CD8-positive, alpha-beta memory T cell (primary cell): ENCODE results near the gene FAM149A. TPM values are rescaled to one million over a fixed set of nuclear protein-coding genes. Genes with fewer than 3 reads are reported as not detected.
A peak's percentile ranks its signal among the peaks of the same experiment; 100 is the strongest.

ENCODE experiments used
- CTCF ChIA-PET: fragments of 350-600 bp; sonication (Branson Sonifier 250); formaldehyde crosslinking; loops from one replicate; lab custom pipeline; 2021; ENCODE audit warnings: antibody characterized with exemption; lab: Charles Lee
- POLR2A ChIA-PET: fragments of 350-600 bp; sonication (Branson Sonifier 250); formaldehyde crosslinking; loops from one replicate; lab custom pipeline; 2021; ENCODE audit warnings: antibody characterized with exemption; lab: Charles Lee
- DNase-seq, 5 donors: peaks; one replicate each; pipeline versions ENCODE4 v3.0.0 to v3.0.0-alpha.2; 2020 to 2022; ENCODE audit warnings: mixed read lengths in 1 of 5
- H3K27ac ChIP-seq: one replicate; pipeline ENCODE4 v1.7.0; 2013; ENCODE audit warnings: low read depth, mild to moderate bottlenecking, low read length, moderate library complexity
- H3K27me3 ChIP-seq: 2 replicates; pipeline ENCODE4 v1.7.0; 2013; ENCODE audit warnings: low read length, mild to moderate bottlenecking; ENCODE audit not compliant: insufficient read depth, poor library complexity, severe bottlenecking
- H3K36me3 ChIP-seq: 2 replicates; pipeline ENCODE4 v1.7.0; 2013; ENCODE audit warnings: mild to moderate bottlenecking, low read length, moderate library complexity; ENCODE audit not compliant: insufficient read depth
- H3K4me1 ChIP-seq: 2 replicates; pipeline ENCODE4 v1.7.0; 2013; ENCODE audit warnings: mild to moderate bottlenecking, low read length, moderate library complexity; ENCODE audit not compliant: insufficient read depth
- H3K4me3 ChIP-seq: 2 replicates; pipeline ENCODE4 v1.7.0; 2013; ENCODE audit warnings: mild to moderate bottlenecking, low read length
- H3K9me3 ChIP-seq: 2 replicates; pipeline ENCODE4 v1.7.0; 2013; ENCODE audit warnings: mild to moderate bottlenecking, low read length
- H3K27ac Mint-ChIP-seq, 8 donors: one replicate each; pipeline ENCODE4 v1.8.0; 2020 to 2021; ENCODE audit warnings: mixed read lengths in 8 of 8, mild to moderate bottlenecking in 6 of 8, inconsistent platforms in 3 of 8, moderate library complexity in 3 of 8
- H3K27me3 Mint-ChIP-seq, 2 donors: one replicate each; pipeline ENCODE4 v1.8.0; 2020 to 2021; ENCODE audit warnings: mixed read lengths in 2 of 2, mild to moderate bottlenecking in 1 of 2, moderate library complexity in 1 of 2
- H3K36me3 Mint-ChIP-seq, 3 donors: one replicate each; pipeline ENCODE4 v1.8.0; 2020 to 2021; ENCODE audit warnings: mixed read lengths in 3 of 3, inconsistent platforms in 1 of 3, mild to moderate bottlenecking in 1 of 3
- H3K4me1 Mint-ChIP-seq, 3 donors: one replicate each; pipeline ENCODE4 v1.8.0; 2020 to 2021; ENCODE audit warnings: mixed read lengths in 3 of 3, inconsistent platforms in 1 of 3, mild to moderate bottlenecking in 1 of 3
- H3K4me3 Mint-ChIP-seq, 7 donors: one replicate each; pipeline ENCODE4 v1.8.0; 2020 to 2021; ENCODE audit warnings: mixed read lengths in 7 of 7, mild to moderate bottlenecking in 6 of 7, moderate library complexity in 4 of 7, inconsistent platforms in 2 of 7
- H3K9me3 Mint-ChIP-seq, 5 donors: one replicate each; pipeline ENCODE4 v1.8.0; 2020 to 2022; ENCODE audit warnings: mixed read lengths in 5 of 5, mild to moderate bottlenecking in 3 of 5, moderate library complexity in 2 of 5, inconsistent platforms in 1 of 5
- polyA plus RNA-seq: library from polyadenylated mRNA; unstranded; fragments of 300-500 nt; fragmentation: Illumina TruSeq; gene quantifications from one replicate; pipeline ENCODE4 v1.2.3, GENCODE V29; 2021
- total RNA-seq, 2 experiments: library from RNA; stranded (reverse); gene quantifications; one replicate each; pipeline ENCODE4 v1.2.3, GENCODE V29; 2021

Gene FAM149A
- total and polyA plus RNA-seq, 3 experiments from 2014 or later = 0.31 to 0.80 (median 0.46) TPM

- Mint-ChIP-seq H3K4me3 (no peak overlapping the region), H3K4me1 (no peaks in the 10 kb centered on the region), H3K27me3 (peaks cover 3 to 17% of the 10 kb centered on the region in 2 donors), H3K27ac (peak overlapping the region in 1 of 8 donors; percentile 11), H3K9me3 (no peaks in the 10 kb centered on the region), H3K36me3 (no peaks in the 10 kb centered on the region)
- Histone ChIP-seq H3K9me3 (no peaks in the 10 kb centered on the region), H3K27ac (no peak overlapping the region), H3K4me1 (no peaks in the 10 kb centered on the region), H3K4me3 (no peak overlapping the region), H3K36me3 (no peaks in the 10 kb centered on the region), H3K27me3 (no peaks in the 10 kb centered on the region)
- ChIA-PET CTCF (no interaction called here), POLR2A (no interaction called here)
- no peak for DNase-seq
These were observed 63.1 kb downstream of the FAM149A start for GRCh38 chr4:186167605-186168004.

GRCh38 chr4:186168750-186169149 lies 64.2 kb downstream of the FAM149A start:
- no peak overlapping the region for H3K27ac Mint-ChIP-seq
- no peaks in the 10 kb centered on the region for H3K4me1 ChIP-seq
- ChIA-PET POLR2A (no interaction called here), CTCF (interaction anchor here (0.7 kb wide), 1 partner anchor 8 kb away, joined by 3 read pairs; no protein-coding TSS in a partner anchor)
- peaks cover 5 to 17% of the 10 kb centered on the region in 2 donors for H3K27me3 Mint-ChIP-seq
- H3K9me3 Mint-ChIP-seq = no peaks in the 10 kb centered on the region
- H3K4me3 ChIP-seq = no peak overlapping the region
- no peaks in the 10 kb centered on the region for H3K4me1 Mint-ChIP-seq
- H3K9me3 ChIP-seq = no peaks in the 10 kb centered on the region
- H3K27ac ChIP-seq = no peak overlapping the region
- no peaks in the 10 kb centered on the region for H3K27me3 ChIP-seq
- no peak overlapping the region for H3K4me3 Mint-ChIP-seq
- no peaks in the 10 kb centered on the region for H3K36me3 Mint-ChIP-seq
- no peaks in the 10 kb centered on the region for H3K36me3 ChIP-seq
- DNase-seq = no peak

GRCh38 chr4:186169333-186169944 lies 64.9 kb downstream of the FAM149A start:
- H3K36me3 Mint-ChIP-seq = no peaks in the 10 kb centered on the region
- no peaks in the 10 kb centered on the region for H3K27me3 ChIP-seq
- no peaks in the 10 kb centered on the region for H3K4me1 ChIP-seq
- no peaks in the 10 kb centered on the region for H3K4me1 Mint-ChIP-seq
- H3K4me3 Mint-ChIP-seq = no peak overlapping the region
- CTCF ChIA-PET = interaction anchor here (0.7 kb wide), 1 partner anchor 9 kb away, joined by 3 read pairs; no protein-coding TSS in a partner anchor
- POLR2A ChIA-PET = no interaction called here
- H3K9me3 Mint-ChIP-seq = no peaks in the 10 kb centered on the region
- no peaks in the 10 kb centered on the region for H3K9me3 ChIP-seq
- no peaks in the 10 kb centered on the region for H3K36me3 ChIP-seq
- no peak overlapping the region for H3K27ac ChIP-seq
- peaks cover 5 to 15% of the 10 kb centered on the region in 2 donors for H3K27me3 Mint-ChIP-seq
- no peak for DNase-seq
- H3K4me3 ChIP-seq = no peak overlapping the region
- H3K27ac Mint-ChIP-seq = no peak overlapping the region

DNA sequence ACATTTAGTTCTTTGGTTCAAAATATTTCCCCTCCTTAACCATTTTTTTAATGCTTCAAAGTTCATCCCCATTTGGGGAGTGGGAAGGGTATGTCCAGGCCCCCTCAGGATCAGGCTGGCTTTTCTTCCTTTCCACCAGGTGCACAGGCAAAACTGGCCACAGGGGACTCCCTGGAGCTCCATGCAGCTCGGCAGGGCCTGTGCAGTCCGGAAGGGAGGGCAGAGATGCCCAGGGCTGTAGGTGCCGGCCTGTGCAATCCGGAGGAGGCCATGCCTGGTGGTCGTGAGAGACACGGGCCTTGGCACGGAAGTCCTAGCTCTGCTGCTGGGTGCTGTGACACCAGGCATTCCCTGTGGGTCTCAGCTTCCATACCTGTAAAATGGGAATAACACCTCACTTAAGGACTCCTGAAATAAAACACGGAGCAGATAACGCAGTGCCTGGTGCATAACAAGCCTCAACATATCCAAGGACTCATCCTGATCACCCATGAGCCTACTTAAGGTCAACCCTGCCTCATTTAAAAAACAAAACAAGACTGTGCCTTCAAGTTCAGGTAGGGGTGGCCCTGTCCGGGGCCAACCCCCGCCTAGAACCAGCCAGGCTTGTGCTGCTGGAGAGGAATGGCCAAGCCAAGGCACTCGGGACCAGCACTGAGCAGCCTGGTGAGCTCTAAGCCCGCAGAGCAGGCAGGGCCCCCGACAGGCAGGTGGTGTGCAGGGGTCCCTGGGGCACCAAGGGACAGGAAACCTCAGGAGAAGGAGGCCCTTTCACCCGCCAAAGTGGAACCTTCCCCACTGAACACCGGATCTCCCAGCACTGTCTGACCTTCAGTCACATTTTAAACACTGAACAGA lies 65.7 kb downstream of the FAM149A start:
- H3K4me1 ChIP-seq = no peaks in the 10 kb centered on the region
- DNase-seq = no peak
- Mint-ChIP-seq H3K27me3 (peaks cover 5 to 12% of the 10 kb centered on the region in 2 donors), H3K4me3 (no peak overlapping the region), H3K9me3 (no peaks in the 10 kb centered on the region), H3K27ac (no peak overlapping the region), H3K36me3 (no peaks in the 10 kb centered on the region), H3K4me1 (no peaks in the 10 kb centered on the region)
- CTCF ChIA-PET = no interaction called here
- H3K27me3 ChIP-seq = no peaks in the 10 kb centered on the region
- no peaks in the 10 kb centered on the region for H3K36me3 ChIP-seq
- no peak overlapping the region for H3K4me3 ChIP-seq
- no peaks in the 10 kb centered on the region for H3K9me3 ChIP-seq
- H3K27ac ChIP-seq = no peak overlapping the region
- POLR2A ChIA-PET = no interaction called here

DNA sequence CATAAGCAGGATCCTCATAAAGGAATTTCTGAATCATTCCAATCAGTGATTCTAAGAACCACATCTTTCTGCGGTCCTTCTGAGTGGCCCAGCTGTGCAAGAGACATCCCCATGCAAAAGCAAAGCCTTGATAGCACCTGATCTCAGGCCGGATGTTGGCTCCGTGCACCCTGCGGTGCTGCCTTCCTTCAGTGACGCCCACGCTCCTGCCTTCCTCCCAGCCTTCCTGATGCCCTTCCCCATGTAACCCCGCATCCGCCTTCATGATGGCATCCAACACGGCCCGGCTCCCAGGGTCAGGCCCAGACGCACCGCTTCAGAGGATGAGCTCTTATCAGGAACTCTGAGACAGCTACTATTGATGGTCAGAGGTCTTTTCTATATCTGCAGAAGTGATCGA lies 66.5 kb downstream of the FAM149A start:
- H3K36me3 Mint-ChIP-seq = no peaks in the 10 kb centered on the region
- peaks cover 7 to 18% of the 10 kb centered on the region in 2 donors for H3K27me3 Mint-ChIP-seq
- no peaks in the 10 kb centered on the region for H3K9me3 Mint-ChIP-seq
- no peaks in the 10 kb centered on the region for H3K4me1 Mint-ChIP-seq
- CTCF ChIA-PET = no interaction called here
- Histone ChIP-seq H3K4me3 (no peak overlapping the region), H3K36me3 (no peaks in the 10 kb centered on the region), H3K27me3 (no peaks in the 10 kb centered on the region), H3K27ac (no peak overlapping the region), H3K9me3 (no peaks in the 10 kb centered on the region), H3K4me1 (no peaks in the 10 kb centered on the region)
- H3K4me3 Mint-ChIP-seq = no peak overlapping the region
- POLR2A ChIA-PET = no interaction called here
- H3K27ac Mint-ChIP-seq = no peak overlapping the region
- no peak for DNase-seq

DNA sequence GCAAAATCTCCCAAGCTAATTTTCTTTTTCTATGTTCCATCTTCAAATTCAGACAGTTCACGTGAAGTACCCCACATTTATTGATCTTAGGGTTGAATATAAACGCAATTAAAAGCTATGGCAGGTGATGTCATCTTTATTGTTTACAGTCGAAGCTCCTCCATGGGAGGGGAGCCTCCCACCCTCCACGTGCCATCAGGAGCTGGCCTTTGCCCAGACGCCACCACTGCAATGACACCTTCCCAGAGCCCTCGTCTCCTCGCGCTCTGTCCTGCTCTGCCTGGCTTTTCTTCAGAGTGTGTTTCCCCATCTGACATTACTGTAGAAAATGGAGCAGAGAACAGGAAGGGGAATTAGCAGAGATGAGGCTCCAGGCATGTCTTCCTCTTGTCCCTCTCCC lies 68.0 kb downstream of the FAM149A start:
- H3K36me3 Mint-ChIP-seq = no peaks in the 10 kb centered on the region
- no peak overlapping the region for H3K27ac Mint-ChIP-seq
- no peaks in the 10 kb centered on the region for H3K4me1 Mint-ChIP-seq
- no peaks in the 10 kb centered on the region for H3K36me3 ChIP-seq
- no peak overlapping the region for H3K4me3 Mint-ChIP-seq
- H3K27me3 ChIP-seq = no peaks in the 10 kb centered on the region
- no peak for DNase-seq
- H3K9me3 ChIP-seq = no peaks in the 10 kb centered on the region
- no peaks in the 10 kb centered on the region for H3K4me1 ChIP-seq
- no peaks in the 10 kb centered on the region for H3K9me3 Mint-ChIP-seq
- ChIA-PET CTCF (no interaction called here), POLR2A (no interaction called here)
- no peak overlapping the region for H3K4me3 ChIP-seq
- H3K27ac ChIP-seq = no peak overlapping the region
- H3K27me3 Mint-ChIP-seq = peaks cover 6 to 16% of the 10 kb centered on the region in 2 donors

DNA sequence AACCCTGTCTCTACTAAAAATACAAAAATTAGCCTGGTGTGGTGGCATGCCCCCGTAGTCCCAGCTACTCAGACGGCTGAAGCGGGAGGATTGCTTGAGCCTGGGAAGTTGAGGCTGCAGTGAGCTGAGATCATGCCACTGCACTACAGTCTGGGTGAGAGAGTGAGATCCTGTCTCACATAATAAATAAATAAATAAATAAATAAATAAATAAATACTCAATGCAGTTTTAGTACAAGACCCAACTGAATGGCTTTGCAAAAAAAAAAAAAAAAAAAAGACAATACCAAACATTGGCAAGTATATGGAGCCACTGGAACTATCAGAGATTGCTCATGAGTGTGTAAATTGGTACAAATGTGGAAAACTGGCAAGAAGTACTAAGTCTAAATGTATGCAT lies 83.6 kb downstream of the FAM149A start:
- Mint-ChIP-seq H3K4me1 (peaks cover 23 to 30% (median 26%) of the 10 kb centered on the region in 3 donors), H3K27ac (peak overlapping the region in 1 of 8 donors; percentile 21), H3K4me3 (no peak overlapping the region), H3K27me3 (peaks cover 16 to 26% of the 10 kb centered on the region in 2 donors), H3K9me3 (no peaks in the 10 kb centered on the region), H3K36me3 (peaks cover 0 to 14% (median 5%) of the 10 kb centered on the region in 3 donors)
- CTCF ChIA-PET = no interaction called here
- peaks cover 27% of the 10 kb centered on the region for H3K4me1 ChIP-seq
- POLR2A ChIA-PET = no interaction called here
- no peaks in the 10 kb centered on the region for H3K27me3 ChIP-seq
- H3K36me3 ChIP-seq = no peaks in the 10 kb centered on the region
- DNase-seq = no peak
- H3K27ac ChIP-seq = no peak overlapping the region
- H3K4me3 ChIP-seq = no peak overlapping the region
- H3K9me3 ChIP-seq = no peaks in the 10 kb centered on the region

DNA sequence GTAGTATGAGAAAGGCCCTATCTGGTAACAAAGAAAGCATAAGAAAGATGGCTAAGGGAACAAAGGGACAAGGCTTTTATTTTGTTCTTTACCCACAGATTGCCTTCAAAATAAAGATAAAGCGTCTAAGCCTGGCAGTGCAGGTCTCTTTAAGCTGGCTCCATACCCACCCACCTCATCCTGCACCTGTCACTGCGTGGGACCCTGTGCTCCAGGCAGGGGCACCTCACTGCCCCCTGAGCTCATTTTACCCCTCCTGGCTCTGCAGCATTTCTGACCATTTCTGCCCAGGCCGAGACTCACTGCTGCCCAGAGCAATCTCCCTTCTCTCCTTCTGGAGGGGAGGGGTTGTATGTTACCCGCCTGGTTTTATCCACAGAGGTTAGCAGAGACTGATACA lies 85.2 kb downstream of the FAM149A start:
- CTCF ChIA-PET = no interaction called here

More for the DNA sequence above, 85.2 kb downstream of the FAM149A start:
- Histone ChIP-seq H3K27ac (peak overlapping the region; percentile 94), H3K27me3 (no peaks in the 10 kb centered on the region), H3K4me3 (peak overlapping the region; percentile 86), H3K9me3 (no peaks in the 10 kb centered on the region), H3K36me3 (no peaks in the 10 kb centered on the region), H3K4me1 (peaks cover 29% of the 10 kb centered on the region)
- Mint-ChIP-seq H3K36me3 (peaks cover 0 to 17% (median 5%) of the 10 kb centered on the region in 3 donors), H3K4me1 (peaks cover 27 to 42% (median 29%) of the 10 kb centered on the region in 3 donors), H3K4me3 (peak overlapping the region; percentile 88 to 96 (median 89)), H3K27ac (peak overlapping the region; percentile 93 to 99 (median 95)), H3K9me3 (no peaks in the 10 kb centered on the region), H3K27me3 (peaks cover 7 to 11% of the 10 kb centered on the region in 2 donors)
- POLR2A ChIA-PET = no interaction called here
- no peak for DNase-seq
